Smooth muscle cell (in vitro differentiated cells): Measurements from ENCODE around the gene ZBTB44. TPM values are rescaled to one million over a fixed set of nuclear protein-coding genes. Genes with fewer than 3 reads are reported as not detected.
"Not testable (repeated sequence)": the region's sequence is repeated elsewhere in the genome, so short reads cannot be mapped to it uniquely, and the experiment has no call there.

ENCODE experiments used
- DNase-seq: peaks from one replicate; lab custom pipeline; 2025; ENCODE audit not compliant: unreplicated experiment; lab: John Stamatoyannopoulos, UW
- H2AFZ ChIP-seq: fragments of 200-600 bp; sonication (generic); 2 replicates; pipeline ENCODE4 v1.6.0; 2016; ENCODE audit warnings: antibody characterized with exemption, low read depth, mild to moderate bottlenecking
- H3F3A ChIP-seq: fragments of 200-600 bp; sonication (generic); 2 replicates; pipeline ENCODE4 v1.6.0; 2017; ENCODE audit warnings: antibody characterized with exemption, low read depth
- H3K27ac ChIP-seq: fragments of 200-600 bp; sonication (generic); 2 replicates; pipeline ENCODE4 v1.5.1; 2016; ENCODE audit warnings: low read depth, mild to moderate bottlenecking
- H3K27me3 ChIP-seq: fragments of 200-600 bp; sonication (generic); 2 replicates; pipeline ENCODE4 v1.6.1; 2016; ENCODE audit warnings: low read depth, mild to moderate bottlenecking
- H3K36me3 ChIP-seq: fragments of 200-600 bp; sonication (generic); 2 replicates; pipeline ENCODE4 v1.5.1; 2016; ENCODE audit warnings: low read depth
- H3K4me1 ChIP-seq: fragments of 200-600 bp; sonication (generic); 2 replicates; pipeline ENCODE4 v1.5.1; 2016; ENCODE audit warnings: low read depth
- H3K4me2 ChIP-seq: fragments of 200-600 bp; sonication (generic); 2 replicates; pipeline ENCODE4 v1.6.0; 2016; ENCODE audit warnings: mild to moderate bottlenecking
- H3K4me3 ChIP-seq: fragments of 200-600 bp; sonication (generic); 2 replicates; pipeline ENCODE4 v1.5.1; 2016; ENCODE audit warnings: mild to moderate bottlenecking
- H3K79me2 ChIP-seq: fragments of 200-600 bp; sonication (generic); 2 replicates; pipeline ENCODE4 v1.6.0; 2016; ENCODE audit warnings: low read depth, mild to moderate bottlenecking
- H3K9ac ChIP-seq: fragments of 200-600 bp; sonication (generic); 2 replicates; pipeline ENCODE4 v1.6.0; 2016; ENCODE audit warnings: low read depth
- H3K9me3 ChIP-seq: fragments of 200-600 bp; sonication (generic); replicated peaks from 2 replicates; pipeline ENCODE4 v1.5.1; 2016; ENCODE audit warnings: low read depth
- H4K20me1 ChIP-seq: fragments of 200-600 bp; sonication (generic); 2 replicates; pipeline ENCODE4 v1.6.0; 2016; ENCODE audit warnings: low read depth
- CTCF ChIP-seq: fragments of 200-600 bp; sonication (generic); IDR thresholded peaks from 2 replicates; pipeline ENCODE4 v1.5.1; 2017; ENCODE audit warnings: borderline replicate concordance, mild to moderate bottlenecking, antibody characterized with exemption; ENCODE audit not compliant: insufficient read depth, poor library complexity, severe bottlenecking
- WGBS: methylation state at CpG from one replicate; pipeline ENCODE4 v1.1.7; 2016; ENCODE audit warnings: low lambda C conversion rate; 5-methylcytosine and 5-hydroxymethylcytosine counted together
- polyA plus RNA-seq: library from polyadenylated mRNA; unstranded; fragments of >200 nt; fragmentation: Nextera tagmentation; extraction: Ambion mirVana; gene quantifications from 2 replicates; pipeline ENCODE4 v1.2.1, GENCODE V29; 2016
- total RNA-seq: library from RNA; depleted of rRNA; stranded (reverse); fragments of >200 nt; gene quantifications from 2 replicates; pipeline ENCODE4 v1.2.3, GENCODE V29; 2014

The ZBTB44 gene
- total and polyA plus RNA-seq, 2 experiments from 2014 or later = 2.3 to 27.3 TPM

GRCh38 chr11:130246270-130246669 lies 68.4 kb downstream of the ZBTB44 start:
- Histone ChIP-seq H3K4me2 (no peak overlapping the region), H3K27me3 (no peaks in the 10 kb centered on the region), H3K4me1 (no peaks in the 10 kb centered on the region), H2AFZ (no peak overlapping the region), H3K36me3 (no peaks in the 10 kb centered on the region), H3K4me3 (no peak overlapping the region), H3K9ac (no peak overlapping the region), H3K27ac (no peak overlapping the region), H3F3A (no peaks in the 10 kb centered on the region), H3K9me3 (no peaks in the 10 kb centered on the region), H4K20me1 (peaks cover 65% of the 10 kb centered on the region), H3K79me2 (peaks cover 9% of the 10 kb centered on the region)
- TF ChIP-seq CTCF = no peak
- no peak for DNase-seq
- WGBS = 80% methylated on average over 1 of the region's 1 CpG

- H3F3A ChIP-seq, H3K4me1 ChIP-seq: not testable (repeated sequence)
Measured at GRCh38 chr11:130245375-130245774, 69.3 kb downstream of the ZBTB44 start.

GRCh38 chr11:130244848-130245247 lies 69.9 kb downstream of the ZBTB44 start:
- TF ChIP-seq CTCF = no peak
- Histone ChIP-seq H3K36me3 (no peaks in the 10 kb centered on the region), H3K9me3 (no peaks in the 10 kb centered on the region), H3K9ac (no peak overlapping the region), H3K79me2 (peaks cover 3% of the 10 kb centered on the region), H3K4me3 (no peak overlapping the region), H3K27me3 (no peaks in the 10 kb centered on the region), H3K4me2 (no peak overlapping the region), H3F3A (no peaks in the 10 kb centered on the region), H4K20me1 (peaks cover 69% of the 10 kb centered on the region), H2AFZ (no peak overlapping the region), H3K4me1 (no peaks in the 10 kb centered on the region), H3K27ac (no peak overlapping the region)
- DNase-seq = no peak
- WGBS = 97% methylated on average over 3 of the region's 3 CpGs

More at GRCh38 chr11:130245375-130245774, 69.3 kb downstream of the ZBTB44 start:
- not testable (repeated sequence) for H3K36me3 ChIP-seq, DNase-seq, H3K27ac ChIP-seq, H3K4me2 ChIP-seq, H3K27me3 ChIP-seq, H3K9me3 ChIP-seq, H3K79me2 ChIP-seq, H2AFZ ChIP-seq, H3K4me3 ChIP-seq, H3K9ac ChIP-seq
- 94% methylated on average over 6 of the region's 6 CpGs for WGBS
- H4K20me1 ChIP-seq = peaks cover 69% of the 10 kb centered on the region

- Histone ChIP-seq H3K4me2 (no peak overlapping the region), H3K9ac (no peak overlapping the region), H3K9me3 (no peaks in the 10 kb centered on the region), H3K79me2 (no peaks in the 10 kb centered on the region), H4K20me1 (peaks cover 69% of the 10 kb centered on the region), H3F3A (no peaks in the 10 kb centered on the region), H3K27ac (no peak overlapping the region), H3K27me3 (no peaks in the 10 kb centered on the region), H3K36me3 (no peaks in the 10 kb centered on the region), H3K4me3 (no peak overlapping the region), H2AFZ (no peak overlapping the region), H3K4me1 (no peaks in the 10 kb centered on the region)
- 86% methylated on average over 2 of the region's 2 CpGs for WGBS
- no peak for TF ChIP-seq CTCF
- no peak for DNase-seq
Measured at GRCh38 chr11:130243816-130244215, 70.9 kb downstream of the ZBTB44 start.
